H1 (cell line): ENCODE measurements around the gene TTC4. TPM values are rescaled to one million over a fixed set of nuclear protein-coding genes. Genes with fewer than 3 reads are reported as not detected.
A peak's percentile ranks its signal among the peaks of the same experiment; 100 is the strongest.

ENCODE experiments used
- CTCF ChIA-PET: fragments of 300-600 bp; sonication (Branson Sonifier 250); formaldehyde crosslinking; loops from one replicate; lab custom pipeline; 2021; ENCODE audit not compliant: partially characterized antibody; lab: Charles Lee
- POLR2A ChIA-PET: fragments of 300-600 bp; sonication (Branson Sonifier 250); formaldehyde crosslinking; loops from one replicate; lab custom pipeline; 2021; ENCODE audit warnings: inconsistent platforms; ENCODE audit not compliant: partially characterized antibody; lab: Charles Lee
- DNase-seq, 2 experiments: peaks; one replicate each; pipeline versions ENCODE4 v3.0.0 to v3.0.0-alpha.2; 2010 to 2022; ENCODE audit warnings: low spot score in 2 of 2, low read depth in 1 of 2, mixed read lengths in 1 of 2
- FAIRE-seq: peaks from 2 replicates; lab custom pipeline; 2011; peaks lifted over from hg19 to GRCh38; lab: Jason Lieb, UNC
- H2AFZ ChIP-seq: 2 replicates; pipeline ENCODE4 v1.8.1; 2012; ENCODE audit warnings: low read length, inconsistent platforms
- H2AK5ac ChIP-seq: 2 replicates; pipeline ENCODE4 v1.6.1; 2013; ENCODE audit warnings: low read depth, low read length
- H2BK120ac ChIP-seq: replicated peaks from 2 replicates; pipeline ENCODE3; 2013; ENCODE audit warnings: low read depth, low read length, inconsistent platforms
- H2BK12ac ChIP-seq: 2 replicates; pipeline ENCODE4 v1.6.1; 2013; ENCODE audit warnings: low read depth, low read length
- H2BK15ac ChIP-seq: 2 replicates; pipeline ENCODE4 v1.6.1; 2013; ENCODE audit warnings: low read length
- H2BK20ac ChIP-seq: 2 replicates; pipeline ENCODE4 v1.6.1; 2013; ENCODE audit warnings: low read length
- H2BK5ac ChIP-seq: 2 replicates; pipeline ENCODE4 v1.6.1; 2013; ENCODE audit warnings: low read depth, low read length
- H3K14ac ChIP-seq: 2 replicates; pipeline ENCODE4 v1.6.1; 2013; ENCODE audit warnings: inconsistent platforms; ENCODE audit not compliant: insufficient read length
- H3K18ac ChIP-seq: 2 replicates; pipeline ENCODE4 v1.6.1; 2013; ENCODE audit warnings: low read length; ENCODE audit errors: extremely low read depth
- H3K23ac ChIP-seq: 2 replicates; pipeline ENCODE4 v1.6.1; 2013; ENCODE audit warnings: inconsistent platforms; ENCODE audit not compliant: insufficient read length
- H3K23me2 ChIP-seq: 2 replicates; pipeline ENCODE4 v1.6.1; 2013; ENCODE audit warnings: low read depth, low read length
- H3K27ac ChIP-seq: 2 replicates; pipeline ENCODE4 v1.6.1; 2011; ENCODE audit warnings: low read depth, low read length, inconsistent platforms
- H3K27me3 ChIP-seq, 4 experiments: replicated peaks in 1 of 4; 1 replicate in 1 of 4; 2 replicates in 3 of 4; pipeline versions ENCODE4 v1.6.1 to v1.8.1; 2011 to 2013; ENCODE audit warnings: low read length in 3 of 4, mild to moderate bottlenecking in 3 of 4, inconsistent platforms in 2 of 4, mixed read lengths in 2 of 4, moderate library complexity in 1 of 4; ENCODE audit not compliant: control insufficient read depth in 3 of 4, insufficient read depth in 3 of 4; ENCODE audit errors: extremely low read depth in 1 of 4
- H3K36me3 ChIP-seq, 4 experiments: 2 replicates each; pipeline versions ENCODE4 v1.6.1 to v1.8.1; 2011 to 2013; ENCODE audit warnings: mild to moderate bottlenecking in 4 of 4, low read length in 3 of 4, moderate library complexity in 2 of 4, control low read depth in 1 of 4, inconsistent platforms in 1 of 4; ENCODE audit not compliant: insufficient read depth in 4 of 4, control insufficient read depth in 2 of 4
- H3K4ac ChIP-seq: replicated peaks from 2 replicates; pipeline ENCODE3; 2013; ENCODE audit warnings: low read length, low read depth, mixed read lengths, inconsistent platforms; ENCODE audit not compliant: insufficient read length
- H3K4me1 ChIP-seq, 4 experiments: replicated peaks in 1 of 4; 1 replicate in 1 of 4; 2 replicates in 3 of 4; pipeline versions ENCODE4 v1.6.1 to v1.8.1; 2011 to 2013; ENCODE audit warnings: low read length in 3 of 4, inconsistent platforms in 2 of 4, mixed read lengths in 1 of 4; ENCODE audit not compliant: insufficient read depth in 4 of 4, control insufficient read depth in 3 of 4
- H3K4me2 ChIP-seq, 2 experiments: 2 replicates each; pipeline versions ENCODE4 v1.6.1 to v1.8.1; 2011 to 2013; ENCODE audit warnings: low read depth in 2 of 2, low read length in 2 of 2, control low read depth in 1 of 2, inconsistent platforms in 1 of 2, mild to moderate bottlenecking in 1 of 2; ENCODE audit not compliant: insufficient read depth in 1 of 2
- H3K4me3 ChIP-seq, 4 experiments: fragments of 200-600, 300-600 bp in 1 of 4; sonication (generic), shearing (Covaris generic), sonication (Bioruptor Twin) in 1 of 4; 2 replicates each; pipeline versions ENCODE4 v1.5.1 to v1.8.1; 2011 to 2016; ENCODE audit warnings: low read length in 4 of 4, low read depth in 3 of 4, control low read depth in 2 of 4, inconsistent platforms in 2 of 4, mild to moderate bottlenecking in 2 of 4, mixed read lengths in 1 of 4, moderate library complexity in 1 of 4; ENCODE audit not compliant: insufficient read depth in 2 of 4; ENCODE audit errors: extremely low read depth in 1 of 4
- H3K56ac ChIP-seq: replicated peaks from 2 replicates; pipeline ENCODE3; 2013; ENCODE audit warnings: low read depth, mild to moderate bottlenecking, mixed read lengths, low read length, inconsistent platforms; ENCODE audit not compliant: insufficient read length
- H3K79me1 ChIP-seq: 2 replicates; pipeline ENCODE4 v1.6.1; 2013; ENCODE audit warnings: low read depth, low read length, control low read depth
- H3K79me2 ChIP-seq, 2 experiments: 2 replicates each; pipeline versions ENCODE4 v1.6.1 to v1.8.1; 2012 to 2013; ENCODE audit warnings: low read length in 2 of 2, mild to moderate bottlenecking in 2 of 2, inconsistent platforms in 1 of 2; ENCODE audit not compliant: insufficient read depth in 2 of 2, control insufficient read depth in 1 of 2
- H3K9ac ChIP-seq, 4 experiments: replicated peaks in 1 of 4; 1 replicate in 1 of 4; 2 replicates in 3 of 4; pipeline versions ENCODE4 v1.6.1 to v1.8.1; 2011 to 2013; ENCODE audit warnings: low read depth in 3 of 4, low read length in 3 of 4, control low read depth in 2 of 4, mild to moderate bottlenecking in 2 of 4, moderate library complexity in 2 of 4, inconsistent platforms in 1 of 4; ENCODE audit errors: extremely low read depth in 1 of 4
- H3K9me3 ChIP-seq, 2 experiments: 2 replicates each; pipeline versions ENCODE4 v1.6.1 to v1.8.1; 2012 to 2013; ENCODE audit warnings: mild to moderate bottlenecking in 2 of 2, moderate library complexity in 2 of 2, control low read depth in 1 of 2, inconsistent platforms in 1 of 2, low read depth in 1 of 2, low read length in 1 of 2, mixed read lengths in 1 of 2; ENCODE audit not compliant: insufficient read depth in 2 of 2
- H4K20me1 ChIP-seq, 2 experiments: replicated peaks in 1 of 2; 2 replicates each; pipeline versions ENCODE3 to v1.8.1; 2011 to 2013; ENCODE audit warnings: inconsistent platforms in 2 of 2, low read length in 2 of 2, mild to moderate bottlenecking in 1 of 2; ENCODE audit not compliant: insufficient read depth in 2 of 2, control insufficient read depth in 1 of 2
- H4K5ac ChIP-seq: 2 replicates; pipeline ENCODE4 v1.6.1; 2013; ENCODE audit warnings: low read length, low read depth, mixed read lengths, inconsistent platforms; ENCODE audit not compliant: insufficient read length
- H4K8ac ChIP-seq: 2 replicates; pipeline ENCODE4 v1.8.0; 2013; ENCODE audit warnings: mild to moderate bottlenecking, moderate library complexity, low read length, inconsistent platforms; ENCODE audit not compliant: insufficient read depth; ENCODE audit errors: extremely low read depth
- H4K91ac ChIP-seq: replicated peaks from 2 replicates; pipeline ENCODE3; 2013; ENCODE audit warnings: low read length, mixed read lengths, inconsistent platforms; ENCODE audit not compliant: insufficient read length
- CBX5 ChIP-seq: fragments of 300-800, 300-1000 bp; sonication (generic); IDR thresholded peaks from 2 replicates; pipeline ENCODE4 v1.7.1; 2016; ENCODE audit warnings: antibody characterized with exemption, low read length, low read depth
- KDM5A ChIP-seq: fragments of 200-600 bp; IDR thresholded peaks from 2 replicates; pipeline ENCODE4 v1.7.1; 2012; ENCODE audit warnings: mild to moderate bottlenecking, low read length, inconsistent platforms, mixed read lengths
- MAFK ChIP-seq: IDR thresholded peaks from 2 replicates; pipeline ENCODE4 v1.6.1; 2012; ENCODE audit warnings: low read depth, mild to moderate bottlenecking, improper control_type of control experiment, low read length
- POU5F1 ChIP-seq: IDR thresholded peaks from 2 replicates; pipeline ENCODE4 v1.6.1; 2011; ENCODE audit warnings: low read depth, mild to moderate bottlenecking, low read length, moderate library complexity
- TCF12 ChIP-seq: IDR thresholded peaks from 2 replicates; pipeline ENCODE4 v1.6.1; 2011; ENCODE audit warnings: low read depth, mild to moderate bottlenecking, low read length
- WGBS, 2 experiments: shearing (Covaris generic) in 1 of 2; methylation state at CpG; one replicate each; pipeline versions ENCODE4 v1.1.6 to v1.1.7; 2013 to 2015; ENCODE audit warnings: low lambda C conversion rate in 2 of 2, mixed read lengths in 2 of 2, inconsistent platforms in 1 of 2, low coverage in 1 of 2, missing lambda C conversion rate in 1 of 2; ENCODE audit not compliant: insufficient replicate concordance in 2 of 2, insufficient coverage in 1 of 2, insufficient read length in 1 of 2; ENCODE audit errors: extremely low coverage in 1 of 2, missing lambda C conversion rate in 1 of 2; 5-methylcytosine and 5-hydroxymethylcytosine counted together
- polyA plus RNA-seq, 7 experiments: library from polyadenylated mRNA; depleted of rRNA in 3 of 7; stranded (reverse) in 5 of 7; unstranded in 2 of 7; fragments of >200 nt in 5 of 7; fragments of 200-250 nt in 2 of 7; gene quantifications; 1 replicate in 5 of 7; 2 replicates in 1 of 7; 4 replicates in 1 of 7; pipeline versions ENCODE4 v1.2.1 to v1.2.3, GENCODE V29; 2011 to 2013; ENCODE audit warnings: missing spikeins in 2 of 7, mixed read lengths in 2 of 7
- total RNA-seq: library from RNA; stranded (reverse); fragmentation: NEBNext Ultra II Directional; extraction: Animal tissue kit (Norgen Biotek cat#: 25700); gene quantifications from 2 replicates; pipeline ENCODE4 v1.2.1, GENCODE V29; 2021
- TF ChIP-seq, protein P1 (sequence below), 3 experiments: IDR thresholded peaks; 1 replicate in 2 of 3; 2 replicates in 1 of 3; pipeline versions ENCODE4 v1.5.1 to v1.6.1; 2011; ENCODE audit warnings: low read length in 3 of 3, mild to moderate bottlenecking in 3 of 3, inconsistent platforms in 2 of 3, low read depth in 1 of 3, moderate library complexity in 1 of 3; ENCODE audit not compliant: insufficient read depth in 1 of 3; ENCODE audit errors: control extremely low read depth in 1 of 3
- TF ChIP-seq, protein P2 (sequence below): IDR thresholded peaks from 2 replicates; pipeline ENCODE4 v1.6.1; 2012; ENCODE audit warnings: inconsistent platforms

TTC4 gene
- total and polyA plus RNA-seq, 2 of the 8 experiments (the other 6 are each of a cell fraction or from before 2014, with no cell fraction given): 21.0 to 25.1 TPM

DNA sequence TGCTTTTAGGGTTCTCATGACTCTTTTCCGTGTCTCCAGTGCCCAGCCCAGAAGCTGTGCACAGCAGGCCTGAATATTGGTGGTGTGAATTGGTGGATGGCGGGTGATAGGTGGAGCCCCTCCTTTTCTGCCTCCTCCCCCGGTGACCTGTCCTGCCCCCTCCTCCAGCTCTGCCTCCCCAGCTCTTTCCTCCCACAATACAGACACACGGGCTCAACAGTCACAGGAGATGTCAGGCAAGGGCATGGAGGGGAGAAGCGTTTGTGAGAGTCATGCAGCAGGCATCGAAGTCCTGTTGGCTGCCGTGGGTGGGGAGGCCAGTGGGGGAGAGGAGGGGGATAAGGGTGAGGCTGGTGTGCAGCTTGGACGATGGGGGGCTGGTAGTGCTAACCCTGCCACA, 17.3 kb upstream of the TTC4 start:
- Histone ChIP-seq H4K8ac (0 out of 2 replicates have a peak overlapping the region, but pooled peaks have one; percentile 71), H2BK5ac (no peak overlapping the region), H4K20me1 (no peaks in the 10 kb centered on the region), H3K9me3 (no peaks in the 10 kb centered on the region), H2AFZ (no peak overlapping the region), H4K91ac (no peak overlapping the region), H3K23me2 (no peaks in the 10 kb centered on the region), H3K36me3 (no peaks in the 10 kb centered on the region), H2BK12ac (no peak overlapping the region), H2BK20ac (no peak overlapping the region), H3K9ac (no peak overlapping the region), H3K14ac (no peak overlapping the region), H3K23ac (no peak overlapping the region), H3K4ac (no peak overlapping the region), H2BK15ac (no peak overlapping the region), H3K4me2 (no peak overlapping the region), H3K79me1 (no peaks in the 10 kb centered on the region), H3K4me1 (no peaks in the 10 kb centered on the region), H3K18ac (no peak overlapping the region), H3K79me2 (no peaks in the 10 kb centered on the region), H3K4me3 (no peak overlapping the region), H2BK120ac (no peak overlapping the region), H4K5ac (no peak overlapping the region), H3K56ac (no peak overlapping the region), H3K27me3 (no peaks in the 10 kb centered on the region), H3K27ac (no peak overlapping the region), H2AK5ac (no peak overlapping the region)
- TF ChIP-seq POU5F1 (no peak), KDM5A (no peak), MAFK (no peak), TCF12 (no peak), CBX5 (no peak)
- TF ChIP-seq, protein P1, sequence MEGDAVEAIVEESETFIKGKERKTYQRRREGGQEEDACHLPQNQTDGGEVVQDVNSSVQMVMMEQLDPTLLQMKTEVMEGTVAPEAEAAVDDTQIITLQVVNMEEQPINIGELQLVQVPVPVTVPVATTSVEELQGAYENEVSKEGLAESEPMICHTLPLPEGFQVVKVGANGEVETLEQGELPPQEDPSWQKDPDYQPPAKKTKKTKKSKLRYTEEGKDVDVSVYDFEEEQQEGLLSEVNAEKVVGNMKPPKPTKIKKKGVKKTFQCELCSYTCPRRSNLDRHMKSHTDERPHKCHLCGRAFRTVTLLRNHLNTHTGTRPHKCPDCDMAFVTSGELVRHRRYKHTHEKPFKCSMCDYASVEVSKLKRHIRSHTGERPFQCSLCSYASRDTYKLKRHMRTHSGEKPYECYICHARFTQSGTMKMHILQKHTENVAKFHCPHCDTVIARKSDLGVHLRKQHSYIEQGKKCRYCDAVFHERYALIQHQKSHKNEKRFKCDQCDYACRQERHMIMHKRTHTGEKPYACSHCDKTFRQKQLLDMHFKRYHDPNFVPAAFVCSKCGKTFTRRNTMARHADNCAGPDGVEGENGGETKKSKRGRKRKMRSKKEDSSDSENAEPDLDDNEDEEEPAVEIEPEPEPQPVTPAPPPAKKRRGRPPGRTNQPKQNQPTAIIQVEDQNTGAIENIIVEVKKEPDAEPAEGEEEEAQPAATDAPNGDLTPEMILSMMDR (IDR thresholded peaks at IDR 0.05; ENCODE audit: control extremely low read depth in 1 of 3, insufficient read depth in 1 of 3, low read depth in 1 of 3, low read length in 3 of 3): no peak
- TF ChIP-seq, protein P2, sequence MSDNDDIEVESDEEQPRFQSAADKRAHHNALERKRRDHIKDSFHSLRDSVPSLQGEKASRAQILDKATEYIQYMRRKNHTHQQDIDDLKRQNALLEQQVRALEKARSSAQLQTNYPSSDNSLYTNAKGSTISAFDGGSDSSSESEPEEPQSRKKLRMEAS: no peak
- DNase-seq: no peak
- 88% methylated on average over 4 of the region's 8 CpGs; no CpG with 5 or more reads in 1 of the 2 experiments for WGBS, 2 experiments
- POLR2A ChIA-PET: no interaction called here
- FAIRE-seq: no peak
- CTCF ChIA-PET: interaction anchor here (3.7 kb wide), 1 partner anchor 93 kb away, joined by 13 read pairs; no protein-coding TSS in a partner anchor
